Natural killer cell (primary cell): ENCODE results near the gene ZMIZ2. TPM values are rescaled to one million over a fixed set of nuclear protein-coding genes. Genes with fewer than 3 reads are reported as not detected.

Experiments used
- ATAC-seq, 3 donors: fragments of 150-1000 bp in 2 of 3; fragments of 200-7000 bp in 1 of 3; cut with Tn5 transposase; 1 replicate in 1 of 3; 2 replicates in 2 of 3; pipeline ENCODE4 v1.10.0; 2021; ENCODE audit warnings: mild to moderate bottlenecking in 2 of 3, moderate library complexity in 2 of 3
- DNase-seq, 2 donors: peaks; one replicate each; pipeline versions ENCODE4 v3.0.0 to v3.0.0-alpha.2; 2013 to 2021; ENCODE audit warnings: mixed read lengths in 1 of 2
- H3K27ac ChIP-seq: one replicate; pipeline ENCODE4 v1.5.1; 2013; ENCODE audit warnings: mild to moderate bottlenecking, low read length
- H3K27me3 ChIP-seq: one replicate; pipeline ENCODE4 v1.6.1; 2013; ENCODE audit warnings: low read length; ENCODE audit not compliant: control insufficient read depth, insufficient read depth
- H3K36me3 ChIP-seq: one replicate; pipeline ENCODE4 v1.6.1; 2013; ENCODE audit warnings: low read length; ENCODE audit not compliant: control insufficient read depth, insufficient read depth
- H3K4me1 ChIP-seq: one replicate; pipeline ENCODE4 v1.6.1; 2013; ENCODE audit warnings: low read length; ENCODE audit not compliant: control insufficient read depth, insufficient read depth
- H3K4me3 ChIP-seq: one replicate; pipeline ENCODE4 v1.5.1; 2013; ENCODE audit warnings: low read length
- H3K9me3 ChIP-seq: one replicate; pipeline ENCODE4 v1.6.1; 2013; ENCODE audit warnings: low read length; ENCODE audit not compliant: control insufficient read depth, insufficient read depth
- H3K27ac Mint-ChIP-seq, 2 donors: one replicate each; pipeline ENCODE4 v1.8.0; 2022; ENCODE audit warnings: mild to moderate bottlenecking in 2 of 2, mixed read lengths in 2 of 2, moderate library complexity in 1 of 2
- H3K27me3 Mint-ChIP-seq, 2 donors: one replicate each; pipeline ENCODE4 v1.8.0; 2022; ENCODE audit warnings: low read depth in 2 of 2, mixed read lengths in 2 of 2
- H3K36me3 Mint-ChIP-seq: one replicate; pipeline ENCODE4 v1.8.0; 2022; ENCODE audit warnings: mixed read lengths
- H3K4me1 Mint-ChIP-seq, 2 donors: one replicate each; pipeline ENCODE4 v1.8.0; 2022; ENCODE audit warnings: mixed read lengths in 2 of 2
- H3K4me3 Mint-ChIP-seq: one replicate; pipeline ENCODE4 v1.8.0; 2022; ENCODE audit warnings: mild to moderate bottlenecking, moderate library complexity, mixed read lengths
- H3K9me3 Mint-ChIP-seq, 2 donors: one replicate each; pipeline ENCODE4 v1.8.0; 2022; ENCODE audit warnings: mixed read lengths in 2 of 2
- WGBS: methylation state at CpG from one replicate; pipeline ENCODE4 v1.1.7; 2013; ENCODE audit warnings: missing lambda C conversion rate; ENCODE audit not compliant: insufficient coverage; 5-methylcytosine and 5-hydroxymethylcytosine counted together
- intact Hi-C: fragments of 100-400 bp; cut with micrococcal nuclease; formaldehyde crosslinking; loops from one replicate; pipeline ENCODE4 v1.14.2; 2022
- total RNA-seq, 4 donors: library from RNA; stranded (reverse); fragments of 120-200 nt in 1 of 4; gene quantifications; one replicate each; pipeline versions ENCODE4 v1.2.3 to v1.2.4, GENCODE V29; 2013 to 2022
- TF ChIP-seq, protein P1 (sequence below): fragments of 200-600 bp; IDR thresholded peaks from one replicate; pipeline ENCODE4 v1.8.0; 2022; ENCODE audit warnings: antibody characterized with exemption

The ZMIZ2 gene
- total RNA-seq, 3 donors from 2014 or later (not counting 1 experiment from before 2014, with no cell fraction given), result 152 to 170 (median 167) TPM

DNA sequence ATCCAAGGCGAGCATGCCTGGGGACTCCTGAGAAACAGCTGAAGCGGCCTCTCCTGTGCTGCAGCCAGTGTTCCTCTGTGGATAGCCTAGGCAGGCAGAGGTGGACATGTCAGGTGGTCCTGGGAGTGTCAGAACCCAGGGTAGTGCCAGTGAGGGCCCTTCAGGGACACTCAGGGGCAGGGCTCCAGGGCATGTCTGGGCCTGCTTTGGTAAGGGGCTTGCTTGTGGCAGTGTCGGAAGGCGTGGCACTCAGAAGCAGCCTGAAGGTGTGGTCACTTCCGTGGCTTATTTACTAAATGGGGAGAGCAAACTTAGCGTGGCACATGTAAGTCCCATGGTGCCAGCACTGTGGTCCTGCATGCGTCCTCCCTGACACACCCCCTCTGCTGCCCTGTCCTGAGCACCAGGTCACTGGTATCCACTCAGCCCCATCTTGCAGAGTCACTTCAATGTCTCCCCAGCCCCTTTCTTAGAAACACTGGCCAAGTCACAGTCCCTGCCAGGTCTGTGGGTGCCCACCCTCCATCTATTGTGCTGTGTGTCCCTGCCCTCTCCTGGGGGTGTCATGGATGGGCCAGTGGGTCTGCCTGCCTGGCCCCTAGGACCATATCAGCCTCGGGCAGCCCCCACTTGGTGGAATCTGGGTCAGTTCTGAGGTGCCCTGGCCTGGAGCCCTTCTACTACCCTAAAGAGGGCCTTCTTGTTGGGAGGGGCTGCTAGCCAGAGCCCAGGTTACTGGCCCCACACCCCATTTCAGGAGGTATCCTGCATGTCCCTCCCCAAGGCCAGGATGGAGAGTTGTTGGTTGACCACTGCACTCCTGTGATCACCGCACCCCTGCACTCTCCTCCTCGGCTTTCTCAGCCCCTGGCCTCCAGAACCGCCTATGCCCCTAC is 6.4 kb downstream of the ZMIZ2 start:
- Histone ChIP-seq H3K4me3 (no peak overlapping the region), H3K4me1 (peaks cover 47% of the 10 kb centered on the region), H3K36me3 (peaks cover 32% of the 10 kb centered on the region), H3K9me3 (no peaks in the 10 kb centered on the region), H3K27me3 (no peaks in the 10 kb centered on the region), H3K27ac (no peak overlapping the region)
- Mint-ChIP-seq H3K4me1 (peaks cover 21 to 46% of the 10 kb centered on the region in 2 donors), H3K27ac (no peak overlapping the region), H3K4me3 (no peak overlapping the region), H3K36me3 (no peaks in the 10 kb centered on the region), H3K9me3 (no peaks in the 10 kb centered on the region), H3K27me3 (no peaks in the 10 kb centered on the region)
- TF ChIP-seq, protein P1, sequence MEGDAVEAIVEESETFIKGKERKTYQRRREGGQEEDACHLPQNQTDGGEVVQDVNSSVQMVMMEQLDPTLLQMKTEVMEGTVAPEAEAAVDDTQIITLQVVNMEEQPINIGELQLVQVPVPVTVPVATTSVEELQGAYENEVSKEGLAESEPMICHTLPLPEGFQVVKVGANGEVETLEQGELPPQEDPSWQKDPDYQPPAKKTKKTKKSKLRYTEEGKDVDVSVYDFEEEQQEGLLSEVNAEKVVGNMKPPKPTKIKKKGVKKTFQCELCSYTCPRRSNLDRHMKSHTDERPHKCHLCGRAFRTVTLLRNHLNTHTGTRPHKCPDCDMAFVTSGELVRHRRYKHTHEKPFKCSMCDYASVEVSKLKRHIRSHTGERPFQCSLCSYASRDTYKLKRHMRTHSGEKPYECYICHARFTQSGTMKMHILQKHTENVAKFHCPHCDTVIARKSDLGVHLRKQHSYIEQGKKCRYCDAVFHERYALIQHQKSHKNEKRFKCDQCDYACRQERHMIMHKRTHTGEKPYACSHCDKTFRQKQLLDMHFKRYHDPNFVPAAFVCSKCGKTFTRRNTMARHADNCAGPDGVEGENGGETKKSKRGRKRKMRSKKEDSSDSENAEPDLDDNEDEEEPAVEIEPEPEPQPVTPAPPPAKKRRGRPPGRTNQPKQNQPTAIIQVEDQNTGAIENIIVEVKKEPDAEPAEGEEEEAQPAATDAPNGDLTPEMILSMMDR, result no peak
- WGBS, result 91% methylated on average over 11 of the region's 11 CpGs
- intact Hi-C loops, result no loop called here
- ATAC-seq, result no peak
- no peak for DNase-seq

DNA sequence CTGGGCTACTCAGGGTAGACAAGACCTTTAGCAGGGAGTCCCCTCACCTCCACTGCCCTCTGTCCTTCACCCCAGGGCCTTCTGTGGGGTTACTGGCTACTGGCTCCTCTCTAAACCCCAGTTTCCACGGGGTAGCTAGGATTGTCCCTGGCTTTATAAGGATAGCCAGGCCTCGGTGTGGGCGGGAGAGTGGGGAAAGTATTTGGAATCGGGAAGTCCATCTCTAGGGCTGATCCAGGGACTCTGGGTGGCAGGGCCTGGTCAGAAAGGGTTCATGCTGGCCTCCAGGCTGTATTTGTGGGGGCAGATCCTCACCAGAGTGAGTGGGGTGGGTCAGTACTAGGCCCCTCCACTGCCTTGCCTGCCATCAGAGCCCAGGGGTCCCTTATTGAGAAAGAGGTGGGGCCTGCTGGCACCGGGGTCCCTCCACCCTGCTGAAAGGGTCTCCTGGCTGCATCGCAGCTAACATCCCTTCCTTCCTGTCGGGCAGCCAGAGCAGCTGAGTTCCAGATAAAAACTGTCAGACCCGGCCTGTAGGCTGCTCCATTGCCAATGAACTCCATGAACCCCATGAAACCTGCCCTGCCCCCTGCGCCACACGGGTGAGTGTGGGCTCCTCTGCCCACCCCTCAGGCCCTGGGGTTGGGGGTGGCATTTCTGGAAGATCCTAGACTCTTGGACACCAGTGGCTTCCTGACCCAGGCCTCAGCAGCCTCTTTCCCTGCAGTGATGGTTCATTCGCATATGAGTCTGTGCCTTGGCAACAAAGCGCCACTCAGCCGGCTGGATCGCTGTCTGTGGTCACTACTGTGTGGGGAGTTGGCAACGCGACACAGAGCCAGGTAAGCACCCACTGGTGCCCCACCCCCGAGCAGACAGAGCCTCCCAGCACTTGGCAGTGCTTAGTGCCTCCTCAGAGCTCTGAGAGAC is 7.3 kb downstream of the ZMIZ2 start:
- Histone ChIP-seq H3K36me3 (peaks cover 41% of the 10 kb centered on the region), H3K9me3 (no peaks in the 10 kb centered on the region), H3K27ac (no peak overlapping the region), H3K4me1 (peaks cover 38% of the 10 kb centered on the region), H3K4me3 (no peak overlapping the region), H3K27me3 (no peaks in the 10 kb centered on the region)
- TF ChIP-seq, protein P1, result no peak
- no peaks in the 10 kb centered on the region for H3K36me3 Mint-ChIP-seq
- DNase-seq (no peak), ATAC-seq (no peak)
- no peaks in the 10 kb centered on the region for H3K27me3 Mint-ChIP-seq
- peaks cover 12 to 36% of the 10 kb centered on the region in 2 donors for H3K4me1 Mint-ChIP-seq
- no peak overlapping the region for H3K4me3 Mint-ChIP-seq
- 89% methylated on average over 17 of the region's 17 CpGs for WGBS
- no peaks in the 10 kb centered on the region for H3K9me3 Mint-ChIP-seq
- intact Hi-C loops, result no loop called here
- no peak overlapping the region for H3K27ac Mint-ChIP-seq

DNA sequence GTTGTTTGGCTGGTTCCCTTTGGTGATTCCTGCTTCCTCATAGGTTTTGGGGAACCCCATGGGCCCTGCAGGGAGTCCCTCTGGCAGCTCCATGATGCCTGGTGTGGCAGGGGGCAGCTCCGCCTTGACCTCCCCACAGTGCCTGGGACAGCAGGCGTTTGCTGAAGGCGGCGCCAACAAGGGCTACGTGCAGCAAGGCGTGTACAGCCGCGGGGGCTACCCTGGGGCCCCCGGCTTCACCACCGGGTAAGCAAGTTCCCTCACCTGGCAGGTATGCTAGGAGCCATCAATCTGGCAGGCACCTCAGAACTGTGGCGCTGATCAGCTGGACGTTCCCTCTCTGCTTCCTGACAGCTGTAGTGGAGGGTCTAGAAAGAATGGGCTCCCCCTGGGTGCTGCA is 8.3 kb downstream of the ZMIZ2 start:
- Mint-ChIP-seq H3K9me3 (no peaks in the 10 kb centered on the region), H3K4me3 (no peak overlapping the region), H3K27ac (no peak overlapping the region), H3K36me3 (no peaks in the 10 kb centered on the region), H3K27me3 (no peaks in the 10 kb centered on the region), H3K4me1 (peaks cover 8 to 31% of the 10 kb centered on the region in 2 donors)
- WGBS, result 95% methylated on average over 12 of the region's 12 CpGs
- intact Hi-C loops, result no loop called here
- DNase-seq, result no peak
- no peak overlapping the region for H3K27ac ChIP-seq
- no peak for ATAC-seq
- no peak overlapping the region for H3K4me3 ChIP-seq
- H3K27me3 ChIP-seq, result no peaks in the 10 kb centered on the region
- H3K36me3 ChIP-seq, result peaks cover 48% of the 10 kb centered on the region
- H3K4me1 ChIP-seq, result peaks cover 28% of the 10 kb centered on the region
- no peaks in the 10 kb centered on the region for H3K9me3 ChIP-seq
- TF ChIP-seq, protein P1, result no peak
